Neural cell (in vitro differentiated cells): ENCODE results near the gene PGAM4. TPM values are rescaled to one million over a fixed set of nuclear protein-coding genes. Genes with fewer than 3 reads are reported as not detected.

ENCODE experiments used
- H2AFZ ChIP-seq: fragments of 200-600, 300-800 bp; sonication (generic), shearing (Covaris generic); 2 replicates; pipeline ENCODE4 v1.6.0; 2014; ENCODE audit warnings: low read depth, mild to moderate bottlenecking, antibody characterized with exemption, low read length, moderate library complexity
- H3F3A ChIP-seq: fragments of 200-600 bp; shearing (Covaris generic); 2 replicates; pipeline ENCODE4 v1.6.1; 2016; ENCODE audit warnings: mild to moderate bottlenecking, moderate library complexity, mixed read lengths, antibody characterized with exemption, low read length; ENCODE audit not compliant: insufficient read depth, poor library complexity, severe bottlenecking
- H3K27ac ChIP-seq: fragments of 200-600, 300-800 bp; sonication (generic), shearing (Covaris generic); 2 replicates; pipeline ENCODE4 v1.5.1; 2014; ENCODE audit warnings: mild to moderate bottlenecking, low read length, moderate library complexity
- H3K27me3 ChIP-seq: fragments of 300-800, 200-600 bp; sonication (generic), shearing (Covaris generic); 2 replicates; pipeline ENCODE4 v1.6.0; 2014; ENCODE audit warnings: mild to moderate bottlenecking, low read depth, low read length, moderate library complexity; ENCODE audit not compliant: insufficient read depth
- H3K36me3 ChIP-seq: fragments of 300-800, 200-600 bp; sonication (generic), shearing (Covaris generic); 2 replicates; pipeline ENCODE4 v1.5.1; 2014; ENCODE audit warnings: mild to moderate bottlenecking, antibody characterized with exemption, low read length, moderate library complexity; ENCODE audit not compliant: insufficient read depth
- H3K4me2 ChIP-seq: fragments of 300-800, 200-600 bp; sonication (generic), shearing (Covaris generic); 2 replicates; pipeline ENCODE4 v1.6.0; 2014; ENCODE audit warnings: mild to moderate bottlenecking, low read length
- H3K4me3 ChIP-seq: fragments of 300-800, 200-600 bp; sonication (generic), shearing (Covaris generic); 2 replicates; pipeline ENCODE4 v1.5.1; 2014; ENCODE audit warnings: mild to moderate bottlenecking, low read length, moderate library complexity
- H3K79me2 ChIP-seq: fragments of 200-600 bp; shearing (Covaris generic); replicated peaks from 2 replicates; pipeline ENCODE4 v1.6.0; 2014; ENCODE audit warnings: mild to moderate bottlenecking, low read length, moderate library complexity; ENCODE audit not compliant: insufficient read depth
- H3K9ac ChIP-seq: fragments of 300-800, 200-600 bp; sonication (generic), shearing (Covaris generic); 2 replicates; pipeline ENCODE4 v1.6.1; 2016; ENCODE audit warnings: mild to moderate bottlenecking, low read length, mixed read lengths
- H3K9me2 ChIP-seq: fragments of 200-600 bp; shearing (Covaris generic); 2 replicates; pipeline ENCODE4 v1.6.1; 2016; ENCODE audit warnings: mild to moderate bottlenecking, low read length, mixed read lengths; ENCODE audit not compliant: insufficient read depth
- H3K9me3 ChIP-seq: fragments of 200-600, 300-800 bp; sonication (generic), shearing (Covaris generic); 2 replicates; pipeline ENCODE4 v1.6.1; 2016; ENCODE audit warnings: mild to moderate bottlenecking, mixed run types, low read length, moderate library complexity, mixed read lengths
- H4K20me1 ChIP-seq: fragments of 200-600 bp; shearing (Covaris generic); 2 replicates; pipeline ENCODE4 v1.6.1; 2016; ENCODE audit warnings: mild to moderate bottlenecking, mixed run types; ENCODE audit not compliant: insufficient read depth
- EP300 ChIP-seq: fragments of 450-650 bp; conservative IDR thresholded peaks from 2 replicates; pipeline ENCODE4 v1.6.1; 2014; ENCODE audit warnings: antibody characterized with exemption, mild to moderate bottlenecking, moderate library complexity; ENCODE audit not compliant: poor library complexity, severe bottlenecking
- EZH2 ChIP-seq: fragments of 200-600, 300-800 bp; shearing (Covaris generic), sonication (generic); IDR thresholded peaks from 2 replicates; pipeline ENCODE4 v1.6.1; 2014; ENCODE audit warnings: antibody characterized with exemption, low read length, borderline replicate concordance, mild to moderate bottlenecking; ENCODE audit not compliant: insufficient read depth, poor library complexity, severe bottlenecking
- MXI1 ChIP-seq: fragments of 450-650 bp; conservative IDR thresholded peaks from 2 replicates; pipeline ENCODE4 v1.6.1; 2014; ENCODE audit warnings: antibody characterized with exemption, mild to moderate bottlenecking; ENCODE audit not compliant: poor library complexity, severe bottlenecking
- POLR2AphosphoS5 ChIP-seq: IDR thresholded peaks from 2 replicates; pipeline ENCODE4 v1.6.1; 2012
- RAD21 ChIP-seq: fragments of 450-650 bp; conservative IDR thresholded peaks from 2 replicates; pipeline ENCODE4 v1.6.1; 2014; ENCODE audit warnings: antibody characterized with exemption, mild to moderate bottlenecking, moderate library complexity
- SMC3 ChIP-seq: fragments of 450-650 bp; conservative IDR thresholded peaks from 2 replicates; pipeline ENCODE4 v1.6.1; 2014; ENCODE audit warnings: antibody characterized with exemption, mild to moderate bottlenecking, moderate library complexity; ENCODE audit not compliant: poor library complexity
- TAF1 ChIP-seq: IDR thresholded peaks from 2 replicates; pipeline ENCODE4 v1.6.1; 2012; ENCODE audit warnings: low read depth
- polyA plus RNA-seq: library from polyadenylated mRNA; depleted of rRNA; stranded (reverse); fragments of >200 nt; gene quantifications from 2 replicates; pipeline ENCODE4 v1.2.3, GENCODE V29; 2014
- TF ChIP-seq, protein P1 (sequence below): fragments of 450-650 bp; IDR thresholded peaks from 2 replicates; pipeline ENCODE4 v1.5.1; 2014; ENCODE audit warnings: antibody characterized with exemption, mild to moderate bottlenecking, moderate library complexity; ENCODE audit not compliant: poor library complexity, severe bottlenecking
- TF ChIP-seq, protein P2 (sequence below): IDR thresholded peaks from 2 replicates; pipeline ENCODE4 v1.6.1; 2012; ENCODE audit warnings: borderline replicate concordance

The PGAM4 gene
- polyA plus RNA-seq, 1 donor from 2014 or later: not detected

DNA sequence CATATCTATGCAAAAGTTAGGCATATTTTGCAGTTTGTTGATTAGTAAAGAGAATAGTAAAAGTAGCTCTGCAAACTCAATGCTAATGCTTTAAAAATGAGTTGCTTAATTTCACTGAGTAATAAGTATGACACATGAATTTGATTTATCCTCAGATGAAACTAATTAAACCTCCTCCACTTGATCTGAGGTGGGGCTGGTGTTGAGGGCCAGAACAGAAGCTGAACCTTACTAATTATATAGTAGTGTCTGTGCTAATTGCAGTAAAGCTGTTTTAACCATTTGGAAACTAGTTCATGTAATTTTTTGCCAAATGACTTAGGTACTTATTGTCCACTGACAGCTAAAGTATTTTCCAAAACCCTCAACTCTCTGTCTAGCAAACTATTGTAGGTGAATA is 7.7 kb upstream of the PGAM4 start:
- Histone ChIP-seq H3F3A (no peaks in the 10 kb centered on the region), H3K4me2 (no peak overlapping the region), H3K79me2 (no peaks in the 10 kb centered on the region), H3K27me3 (no peaks in the 10 kb centered on the region), H3K4me3 (no peak overlapping the region), H3K9me3 (no peaks in the 10 kb centered on the region), H2AFZ (no peak overlapping the region), H3K9me2 (no peaks in the 10 kb centered on the region), H3K36me3 (no peaks in the 10 kb centered on the region), H3K27ac (no peak overlapping the region), H4K20me1 (no peaks in the 10 kb centered on the region), H3K9ac (no peak overlapping the region)
- TF ChIP-seq, protein P1, sequence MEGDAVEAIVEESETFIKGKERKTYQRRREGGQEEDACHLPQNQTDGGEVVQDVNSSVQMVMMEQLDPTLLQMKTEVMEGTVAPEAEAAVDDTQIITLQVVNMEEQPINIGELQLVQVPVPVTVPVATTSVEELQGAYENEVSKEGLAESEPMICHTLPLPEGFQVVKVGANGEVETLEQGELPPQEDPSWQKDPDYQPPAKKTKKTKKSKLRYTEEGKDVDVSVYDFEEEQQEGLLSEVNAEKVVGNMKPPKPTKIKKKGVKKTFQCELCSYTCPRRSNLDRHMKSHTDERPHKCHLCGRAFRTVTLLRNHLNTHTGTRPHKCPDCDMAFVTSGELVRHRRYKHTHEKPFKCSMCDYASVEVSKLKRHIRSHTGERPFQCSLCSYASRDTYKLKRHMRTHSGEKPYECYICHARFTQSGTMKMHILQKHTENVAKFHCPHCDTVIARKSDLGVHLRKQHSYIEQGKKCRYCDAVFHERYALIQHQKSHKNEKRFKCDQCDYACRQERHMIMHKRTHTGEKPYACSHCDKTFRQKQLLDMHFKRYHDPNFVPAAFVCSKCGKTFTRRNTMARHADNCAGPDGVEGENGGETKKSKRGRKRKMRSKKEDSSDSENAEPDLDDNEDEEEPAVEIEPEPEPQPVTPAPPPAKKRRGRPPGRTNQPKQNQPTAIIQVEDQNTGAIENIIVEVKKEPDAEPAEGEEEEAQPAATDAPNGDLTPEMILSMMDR: no peak
- TF ChIP-seq RAD21 (no peak), SMC3 (no peak), EZH2 (no peak), EP300 (no peak), MXI1 (no peak), TAF1 (no peak), POLR2AphosphoS5 (no peak)
- TF ChIP-seq, protein P2, sequence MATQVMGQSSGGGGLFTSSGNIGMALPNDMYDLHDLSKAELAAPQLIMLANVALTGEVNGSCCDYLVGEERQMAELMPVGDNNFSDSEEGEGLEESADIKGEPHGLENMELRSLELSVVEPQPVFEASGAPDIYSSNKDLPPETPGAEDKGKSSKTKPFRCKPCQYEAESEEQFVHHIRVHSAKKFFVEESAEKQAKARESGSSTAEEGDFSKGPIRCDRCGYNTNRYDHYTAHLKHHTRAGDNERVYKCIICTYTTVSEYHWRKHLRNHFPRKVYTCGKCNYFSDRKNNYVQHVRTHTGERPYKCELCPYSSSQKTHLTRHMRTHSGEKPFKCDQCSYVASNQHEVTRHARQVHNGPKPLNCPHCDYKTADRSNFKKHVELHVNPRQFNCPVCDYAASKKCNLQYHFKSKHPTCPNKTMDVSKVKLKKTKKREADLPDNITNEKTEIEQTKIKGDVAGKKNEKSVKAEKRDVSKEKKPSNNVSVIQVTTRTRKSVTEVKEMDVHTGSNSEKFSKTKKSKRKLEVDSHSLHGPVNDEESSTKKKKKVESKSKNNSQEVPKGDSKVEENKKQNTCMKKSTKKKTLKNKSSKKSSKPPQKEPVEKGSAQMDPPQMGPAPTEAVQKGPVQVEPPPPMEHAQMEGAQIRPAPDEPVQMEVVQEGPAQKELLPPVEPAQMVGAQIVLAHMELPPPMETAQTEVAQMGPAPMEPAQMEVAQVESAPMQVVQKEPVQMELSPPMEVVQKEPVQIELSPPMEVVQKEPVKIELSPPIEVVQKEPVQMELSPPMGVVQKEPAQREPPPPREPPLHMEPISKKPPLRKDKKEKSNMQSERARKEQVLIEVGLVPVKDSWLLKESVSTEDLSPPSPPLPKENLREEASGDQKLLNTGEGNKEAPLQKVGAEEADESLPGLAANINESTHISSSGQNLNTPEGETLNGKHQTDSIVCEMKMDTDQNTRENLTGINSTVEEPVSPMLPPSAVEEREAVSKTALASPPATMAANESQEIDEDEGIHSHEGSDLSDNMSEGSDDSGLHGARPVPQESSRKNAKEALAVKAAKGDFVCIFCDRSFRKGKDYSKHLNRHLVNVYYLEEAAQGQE: no peak

DNA sequence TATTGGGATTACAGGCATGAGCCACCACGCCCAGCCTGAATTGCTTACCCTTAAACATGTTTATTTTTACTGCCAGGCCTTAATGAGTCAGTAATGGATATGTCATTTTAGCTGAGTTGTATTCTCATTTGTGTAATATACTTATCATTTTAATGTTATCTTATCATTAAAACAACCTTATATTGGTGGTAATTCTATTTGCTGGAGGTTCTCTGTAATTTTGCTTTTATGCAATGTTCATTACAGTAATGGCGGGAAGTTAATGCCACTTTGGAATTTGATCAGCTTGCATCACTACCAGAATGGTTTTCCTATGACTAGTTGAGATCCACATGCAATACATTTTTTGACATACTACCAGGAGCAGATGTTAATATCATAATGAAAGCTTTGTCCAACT is 6.3 kb upstream of the PGAM4 start:
- H3K9me3 ChIP-seq: no peaks in the 10 kb centered on the region
- TF ChIP-seq SMC3 (no peak), MXI1 (no peak), EZH2 (no peak), EP300 (no peak), POLR2AphosphoS5 (no peak), RAD21 (no peak), TAF1 (no peak)
- TF ChIP-seq, protein P1: no peak
- TF ChIP-seq, protein P2: no peak
- no peak overlapping the region for H3K4me3 ChIP-seq
- H3K9ac ChIP-seq: no peak overlapping the region
- H2AFZ ChIP-seq: no peak overlapping the region
- H3F3A ChIP-seq: no peaks in the 10 kb centered on the region
- no peak overlapping the region for H3K27ac ChIP-seq
- no peaks in the 10 kb centered on the region for H3K27me3 ChIP-seq
- H3K4me2 ChIP-seq: no peak overlapping the region
- H3K9me2 ChIP-seq: no peaks in the 10 kb centered on the region
- H3K36me3 ChIP-seq: no peaks in the 10 kb centered on the region
- H3K79me2 ChIP-seq: no peaks in the 10 kb centered on the region
- H4K20me1 ChIP-seq: no peaks in the 10 kb centered on the region
